ENCODE data around the gene ELK3.
A peak's percentile ranks its signal among the peaks of the same experiment; 100 is the strongest.

Gene ELK3

DNA sequence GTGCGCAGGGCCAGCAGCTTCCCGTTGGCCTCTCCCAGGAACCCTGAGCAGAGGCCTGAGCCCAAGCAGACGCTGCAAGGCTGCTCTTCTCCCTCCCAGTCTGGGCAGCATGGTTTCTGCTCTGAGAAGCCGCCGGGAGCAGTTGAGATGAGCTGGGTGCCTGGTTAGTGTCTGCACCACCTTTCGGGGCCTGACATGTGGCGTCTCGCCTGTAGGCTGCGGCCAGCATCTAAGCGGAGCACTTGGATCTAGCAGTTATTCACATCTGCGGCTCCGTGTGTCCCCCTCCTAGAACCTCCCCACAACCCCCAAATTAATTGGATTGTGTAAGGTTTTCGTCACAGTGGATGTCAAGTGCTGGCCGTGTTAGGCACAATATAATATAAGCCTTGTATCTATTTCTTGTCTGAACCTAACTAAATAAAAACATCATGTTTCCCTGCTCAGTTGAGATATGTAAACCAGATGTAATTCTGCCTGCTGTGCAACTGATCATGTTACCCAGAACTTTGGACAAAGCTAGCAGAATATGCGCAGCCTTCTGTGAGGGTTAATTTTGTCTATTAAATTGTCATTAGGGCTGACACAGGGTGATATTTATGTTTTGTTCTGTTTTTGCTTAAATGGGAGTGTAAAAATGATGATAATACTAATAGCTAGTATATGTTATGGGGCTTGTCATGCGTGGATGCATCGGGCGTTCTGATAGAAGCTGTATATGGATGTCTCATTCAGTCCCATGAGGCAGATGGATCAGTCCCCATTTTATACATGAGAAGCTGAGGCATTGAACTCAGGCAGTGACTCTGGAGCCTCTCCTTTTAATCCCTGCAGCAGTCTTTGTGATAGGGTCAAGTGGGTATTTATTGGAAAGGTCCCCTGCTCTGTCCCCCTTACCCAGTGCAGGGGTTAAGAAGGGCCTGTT lies 45.8 kb downstream of the ELK3 start:
- H3K36me3 Mint-ChIP-seq (ENCODE audit: low read depth), result peaks cover 25% of the 10 kb centered on the region
- no peak for DNase-seq (ENCODE audit: low spot score)
- H3K27ac Mint-ChIP-seq, result no peak overlapping the region
- H3K9me3 Mint-ChIP-seq, result no peaks in the 10 kb centered on the region
- H3K27me3 Mint-ChIP-seq (ENCODE audit: low read depth), result no peaks in the 10 kb centered on the region
- peaks cover 42% of the 10 kb centered on the region for H3K4me1 Mint-ChIP-seq (ENCODE audit: low read depth)
- no peak overlapping the region for H3K4me3 Mint-ChIP-seq

DNA sequence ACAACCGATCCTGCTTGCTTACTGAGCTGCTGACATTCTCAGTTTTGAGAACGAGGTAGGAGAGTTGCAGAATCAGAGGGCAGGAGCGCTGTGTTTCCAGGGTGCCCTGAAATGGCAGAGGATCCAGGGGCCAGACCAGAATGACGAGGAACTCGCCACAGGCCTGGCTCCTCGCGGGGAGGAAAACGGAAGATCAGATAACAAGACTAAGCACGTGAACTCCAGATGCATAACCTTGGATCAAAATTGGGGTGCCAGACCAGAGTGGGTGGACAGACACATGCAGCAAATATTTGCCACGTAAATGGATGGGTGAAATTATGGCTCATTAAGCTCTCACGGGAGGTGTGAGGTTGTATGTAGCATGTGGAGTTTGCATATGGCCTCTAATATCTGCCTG lies 46.5 kb downstream of the ELK3 start:
- Mint-ChIP-seq H3K36me3 (ENCODE audit: low read depth) (peaks cover 20% of the 10 kb centered on the region), H3K27me3 (ENCODE audit: low read depth) (no peaks in the 10 kb centered on the region), H3K9me3 (no peaks in the 10 kb centered on the region), H3K27ac (no peak overlapping the region), H3K4me3 (no peak overlapping the region), H3K4me1 (ENCODE audit: low read depth) (peaks cover 36% of the 10 kb centered on the region)
- DNase-seq (ENCODE audit: low spot score), result no peak

DNA sequence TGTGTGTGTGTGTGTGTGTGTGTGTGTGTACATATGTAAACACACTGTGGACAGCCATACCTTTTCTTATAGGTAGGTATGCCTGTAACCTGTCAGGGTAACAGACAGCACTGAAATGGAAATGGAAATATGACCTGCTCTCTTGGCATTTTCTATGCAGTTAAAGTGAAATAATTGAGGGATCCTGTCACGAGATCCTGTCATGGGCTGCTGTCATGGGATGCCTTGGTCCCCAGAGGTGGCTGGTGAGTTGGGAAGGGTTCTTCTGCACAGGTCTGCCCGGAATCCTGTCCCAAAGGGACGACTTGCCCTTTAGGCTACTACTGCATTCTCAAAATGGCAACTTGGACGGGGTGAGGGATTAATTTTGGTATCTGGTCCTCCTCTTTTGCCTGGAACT lies 47.3 kb downstream of the ELK3 start:
- Mint-ChIP-seq H3K4me1 (ENCODE audit: low read depth) (peaks cover 29% of the 10 kb centered on the region), H3K27ac (peak overlapping the region; percentile 73), H3K4me3 (peak overlapping the region; percentile 17), H3K9me3 (no peaks in the 10 kb centered on the region), H3K27me3 (ENCODE audit: low read depth) (no peaks in the 10 kb centered on the region), H3K36me3 (ENCODE audit: low read depth) (peaks cover 13% of the 10 kb centered on the region)
- no peak for DNase-seq (ENCODE audit: low spot score)

DNA sequence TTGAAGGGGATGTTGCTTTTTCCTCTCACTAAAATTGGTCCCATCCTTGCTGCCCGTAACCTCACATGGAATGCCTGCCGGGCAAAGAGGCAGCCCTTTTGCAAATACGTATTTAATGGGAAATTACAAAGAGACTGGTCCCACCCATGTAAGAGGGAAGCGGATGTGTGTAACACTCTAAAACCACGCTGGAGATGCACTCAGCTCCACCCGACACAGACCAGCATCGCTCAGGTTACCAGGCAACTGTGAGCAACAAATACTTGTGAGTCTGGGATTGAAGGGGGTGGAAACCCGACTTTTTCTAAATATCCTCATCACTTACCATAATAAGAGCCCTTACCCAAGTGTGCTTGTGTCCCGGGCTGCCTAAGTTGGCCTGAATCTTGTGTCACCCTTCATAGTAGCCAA lies 47.7 kb downstream of the ELK3 start:
- Mint-ChIP-seq H3K4me1 (ENCODE audit: low read depth) (peaks cover 26% of the 10 kb centered on the region), H3K4me3 (peak overlapping the region; percentile 17), H3K27me3 (ENCODE audit: low read depth) (no peaks in the 10 kb centered on the region), H3K27ac (peak overlapping the region; percentile 73), H3K9me3 (no peaks in the 10 kb centered on the region), H3K36me3 (ENCODE audit: low read depth) (peaks cover 13% of the 10 kb centered on the region)
- DNase-seq (ENCODE audit: low spot score), result peak; percentile 29

DNA sequence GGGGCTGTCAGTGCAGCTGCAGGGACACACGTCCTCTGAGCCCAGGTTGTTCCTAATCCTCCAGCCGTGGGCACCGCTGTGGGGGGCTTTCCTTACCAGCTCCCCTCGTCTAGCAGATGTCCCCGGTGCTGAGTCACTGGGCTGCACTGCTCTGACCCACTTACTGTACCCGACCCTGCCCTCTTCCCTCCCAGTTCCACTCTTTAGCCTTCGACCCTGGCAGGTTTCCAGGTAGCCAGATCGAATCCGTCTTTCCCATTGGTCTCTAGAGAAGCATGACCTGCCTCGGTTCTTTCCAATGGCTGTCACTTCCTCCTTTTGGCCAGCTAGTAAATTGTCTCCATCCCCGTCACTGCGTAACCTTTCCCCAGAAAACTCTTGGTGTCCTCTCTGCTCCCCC lies 48.4 kb downstream of the ELK3 start:
- Mint-ChIP-seq H3K4me1 (ENCODE audit: low read depth) (peaks cover 19% of the 10 kb centered on the region), H3K27me3 (ENCODE audit: low read depth) (no peaks in the 10 kb centered on the region), H3K36me3 (ENCODE audit: low read depth) (peaks cover 18% of the 10 kb centered on the region), H3K4me3 (no peak overlapping the region), H3K9me3 (no peaks in the 10 kb centered on the region), H3K27ac (no peak overlapping the region)
- DNase-seq (ENCODE audit: low spot score), result no peak

GRCh38 chr12:96244826-96245225 lies 50.7 kb downstream of the ELK3 start:
- Mint-ChIP-seq H3K9me3 (no peaks in the 10 kb centered on the region), H3K27ac (no peak overlapping the region), H3K36me3 (ENCODE audit: low read depth) (peaks cover 26% of the 10 kb centered on the region), H3K27me3 (ENCODE audit: low read depth) (no peaks in the 10 kb centered on the region), H3K4me3 (no peak overlapping the region), H3K4me1 (ENCODE audit: low read depth) (peaks cover 15% of the 10 kb centered on the region)
- DNase-seq (ENCODE audit: low spot score), result no peak

GRCh38 chr12:96246926-96247505 lies 52.8 kb downstream of the ELK3 start:
- peaks cover 31% of the 10 kb centered on the region for H3K36me3 Mint-ChIP-seq (ENCODE audit: low read depth)
- H3K27ac Mint-ChIP-seq, result no peak overlapping the region

GRCh38 chr12:96247563-96247962 lies 53.4 kb downstream of the ELK3 start:
- peaks cover 36% of the 10 kb centered on the region for H3K36me3 Mint-ChIP-seq (ENCODE audit: low read depth)
- no peak for DNase-seq (ENCODE audit: low spot score)
- H3K27ac Mint-ChIP-seq, result no peak overlapping the region
- peaks cover 15% of the 10 kb centered on the region for H3K4me1 Mint-ChIP-seq (ENCODE audit: low read depth)
- H3K27me3 Mint-ChIP-seq (ENCODE audit: low read depth), result no peaks in the 10 kb centered on the region
- H3K9me3 Mint-ChIP-seq, result no peaks in the 10 kb centered on the region
- H3K4me3 Mint-ChIP-seq, result no peak overlapping the region

More at GRCh38 chr12:96246926-96247505, 52.8 kb downstream of the ELK3 start:
- H3K4me1 Mint-ChIP-seq (ENCODE audit: low read depth), result peaks cover 15% of the 10 kb centered on the region
- no peaks in the 10 kb centered on the region for H3K27me3 Mint-ChIP-seq (ENCODE audit: low read depth)
- DNase-seq (ENCODE audit: low spot score), result no peak
- H3K4me3 Mint-ChIP-seq, result no peak overlapping the region
- H3K9me3 Mint-ChIP-seq, result no peaks in the 10 kb centered on the region

GRCh38 chr12:96248136-96248931 lies 54.2 kb downstream of the ELK3 start:
- no peak for DNase-seq (ENCODE audit: low spot score)
- Mint-ChIP-seq H3K4me3 (no peak overlapping the region), H3K4me1 (ENCODE audit: low read depth) (peaks cover 12% of the 10 kb centered on the region), H3K9me3 (no peaks in the 10 kb centered on the region), H3K36me3 (ENCODE audit: low read depth) (peaks cover 38% of the 10 kb centered on the region), H3K27ac (no peak overlapping the region), H3K27me3 (ENCODE audit: low read depth) (no peaks in the 10 kb centered on the region)

- Mint-ChIP-seq H3K36me3 (ENCODE audit: low read depth) (peaks cover 39% of the 10 kb centered on the region), H3K9me3 (no peaks in the 10 kb centered on the region), H3K27ac (peak overlapping the region; percentile 44), H3K4me3 (no peak overlapping the region), H3K4me1 (ENCODE audit: low read depth) (peaks cover 12% of the 10 kb centered on the region), H3K27me3 (ENCODE audit: low read depth) (no peaks in the 10 kb centered on the region)
- no peak for DNase-seq (ENCODE audit: low spot score)
These were observed 55.3 kb downstream of the ELK3 start for GRCh38 chr12:96249196-96250118.

GRCh38 chr12:96250119-96250685 lies 56.0 kb downstream of the ELK3 start:
- H3K36me3 Mint-ChIP-seq (ENCODE audit: low read depth), result peaks cover 39% of the 10 kb centered on the region
- H3K4me1 Mint-ChIP-seq (ENCODE audit: low read depth), result peaks cover 12% of the 10 kb centered on the region
- DNase-seq (ENCODE audit: low spot score), result no peak
- H3K4me3 Mint-ChIP-seq, result no peak overlapping the region
- peak overlapping the region; percentile 44 for H3K27ac Mint-ChIP-seq
- no peaks in the 10 kb centered on the region for H3K27me3 Mint-ChIP-seq (ENCODE audit: low read depth)
- no peaks in the 10 kb centered on the region for H3K9me3 Mint-ChIP-seq

GRCh38 chr12:96255077-96255476 lies 60.9 kb downstream of the ELK3 start:
- DNase-seq (ENCODE audit: low spot score), result no peak
- no peak overlapping the region for H3K4me3 Mint-ChIP-seq

More at GRCh38 chr12:96255077-96255476, 60.9 kb downstream of the ELK3 start:
- Mint-ChIP-seq H3K36me3 (ENCODE audit: low read depth) (peaks cover 27% of the 10 kb centered on the region), H3K27ac (no peak overlapping the region), H3K9me3 (no peaks in the 10 kb centered on the region), H3K27me3 (ENCODE audit: low read depth) (no peaks in the 10 kb centered on the region), H3K4me1 (ENCODE audit: low read depth) (peaks cover 9% of the 10 kb centered on the region)
